ENCODE measurements around the gene VSIR.

The VSIR gene

GRCh38 chr10:71711052-71711623, 62.2 kb downstream of the VSIR start:
- no peak for DNase-seq

GRCh38 chr10:71710519-71710918, 62.8 kb downstream of the VSIR start:
- no peak for DNase-seq

DNA sequence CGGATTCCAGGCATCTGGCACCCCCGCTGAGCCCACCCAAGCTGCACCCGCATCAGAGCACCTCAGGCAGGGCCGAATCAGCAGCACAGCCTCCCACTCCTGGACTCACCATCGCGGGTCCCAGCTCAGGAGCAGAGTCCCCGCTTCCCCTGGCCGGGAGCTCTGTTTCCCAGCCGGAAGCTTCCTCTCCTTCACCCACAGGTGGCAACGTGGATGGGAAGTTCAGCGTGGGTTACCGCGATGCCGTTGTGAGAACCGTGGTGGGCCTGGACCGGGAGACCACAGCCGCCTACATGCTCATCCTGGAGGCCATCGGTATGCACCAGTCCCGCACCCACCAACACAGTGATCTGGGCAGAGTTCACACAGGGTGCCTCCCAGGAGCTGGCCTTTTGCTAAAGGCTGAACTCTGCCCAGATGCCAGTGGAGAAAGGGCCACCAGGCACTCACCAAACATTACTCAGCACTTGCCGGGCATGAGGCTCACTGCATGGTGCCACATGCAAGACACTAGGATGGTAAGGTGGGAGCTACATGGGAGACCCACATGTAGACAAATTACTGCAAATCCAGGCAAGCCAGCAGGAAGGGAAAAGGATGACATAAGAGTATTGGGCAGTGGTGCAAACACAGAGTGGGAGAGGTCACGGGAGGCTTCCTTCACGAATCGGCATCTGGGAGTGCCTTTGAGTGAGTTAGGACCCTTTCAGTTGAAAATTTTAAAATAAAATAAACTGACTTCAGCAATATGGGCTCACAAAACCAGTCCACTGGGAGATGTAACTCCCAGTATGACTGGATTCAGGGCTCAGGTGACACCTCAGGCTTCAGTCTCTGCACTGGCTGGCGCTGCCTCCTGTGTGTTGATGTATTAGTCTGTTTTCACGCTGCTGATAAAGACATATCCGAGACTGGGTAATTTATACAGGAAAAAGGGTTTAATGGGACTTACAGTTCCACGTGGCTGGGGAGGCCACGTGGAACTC, 64.1 kb downstream of the VSIR start:
- no peak for DNase-seq

DNA sequence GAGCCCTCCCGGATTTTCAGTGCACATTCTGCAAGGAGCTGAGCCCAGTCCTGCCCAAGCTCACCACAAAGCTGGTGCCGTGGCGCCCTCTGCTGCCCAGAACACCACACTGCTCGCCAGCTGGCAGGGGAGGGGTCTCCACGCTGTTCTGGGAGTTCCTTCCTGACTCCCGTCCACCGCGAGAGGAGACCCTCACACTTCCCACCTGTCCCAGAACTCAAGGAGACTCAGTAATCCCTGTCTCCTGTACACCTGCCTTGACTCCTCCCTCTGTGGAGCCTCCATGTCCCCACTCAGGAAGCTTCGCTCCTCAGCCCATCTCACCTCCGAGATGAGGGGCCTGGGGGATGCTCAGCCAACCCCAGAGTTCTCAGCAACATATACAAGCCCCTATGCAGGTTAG, 65.0 kb downstream of the VSIR start:
- DNase-seq, result peak; percentile 32

DNA sequence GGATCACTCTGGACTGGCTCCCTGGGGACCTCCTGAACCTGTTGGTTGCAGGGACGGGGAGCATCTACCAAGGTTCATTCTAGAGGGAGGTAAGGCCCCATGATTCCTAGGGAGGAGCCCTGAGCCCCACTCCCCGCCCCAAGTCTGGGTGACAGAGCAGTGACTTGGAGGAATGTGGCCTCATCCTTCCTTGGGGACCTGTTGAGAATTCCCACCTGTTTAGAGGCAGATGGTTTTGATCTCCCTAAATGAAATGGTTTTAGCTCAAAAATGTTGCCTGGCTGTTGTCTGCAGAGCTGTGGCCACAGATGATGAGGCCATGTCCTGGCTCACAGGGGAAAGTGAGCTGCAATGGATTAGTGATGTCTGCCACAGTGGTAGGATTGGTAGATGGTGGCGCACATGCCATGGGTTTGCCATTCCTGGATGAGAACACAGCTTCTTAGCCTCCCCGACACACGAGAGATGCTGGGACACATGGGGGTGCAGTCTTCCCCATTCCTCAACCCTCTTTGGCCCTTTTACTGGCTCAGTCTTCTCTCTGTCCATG, 66.0 kb downstream of the VSIR start:
- DNase-seq, result no peak

- DNase-seq, result no peak
Measured at GRCh38 chr10:71706216-71707121, 66.9 kb downstream of the VSIR start.

DNA sequence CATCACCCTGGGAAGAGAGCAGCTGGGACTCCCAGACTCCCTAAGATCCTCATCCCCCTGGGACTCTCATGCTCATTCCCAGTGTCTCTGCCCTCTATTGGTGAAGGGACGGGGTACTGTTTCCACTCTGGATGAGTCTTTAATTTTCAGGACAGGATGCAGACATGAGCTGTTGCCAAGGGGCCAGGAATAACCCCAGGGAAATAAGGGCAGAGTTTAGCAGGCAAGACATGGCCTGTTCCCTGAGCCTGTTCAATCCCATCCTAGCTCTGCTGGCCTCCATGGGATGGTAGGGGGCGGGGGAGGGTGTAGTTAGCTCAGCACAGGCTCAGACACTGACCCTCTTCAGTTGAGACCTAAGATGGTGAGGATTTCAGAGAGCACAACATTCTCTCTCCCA, 67.7 kb downstream of the VSIR start:
- DNase-seq, result no peak

- DNase-seq, result no peak
Measured at GRCh38 chr10:71704816-71705215, 68.5 kb downstream of the VSIR start.

DNA sequence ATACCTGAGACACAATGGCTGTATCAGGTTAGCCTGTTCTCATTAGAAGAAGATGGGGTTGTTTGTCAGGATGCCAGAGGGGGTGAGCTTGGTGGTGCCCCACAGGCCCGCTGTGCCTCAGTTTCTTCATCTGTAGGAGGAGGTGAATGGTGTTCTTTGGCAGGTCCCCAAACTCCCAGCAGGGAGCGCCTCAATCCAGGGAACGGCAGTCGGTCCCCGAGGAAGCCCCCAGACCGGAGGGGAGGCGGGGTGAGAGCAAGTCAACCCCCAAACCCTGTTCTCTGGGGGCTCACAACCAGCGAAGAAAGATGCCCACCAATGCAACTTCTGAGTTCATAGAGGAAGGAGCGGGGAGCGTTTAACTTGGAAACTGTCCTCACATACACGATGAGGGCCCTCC, 69.7 kb downstream of the VSIR start:
- no peak for DNase-seq

GRCh38 chr10:71701496-71702132, 71.7 kb downstream of the VSIR start:
- no peak for DNase-seq

DNA sequence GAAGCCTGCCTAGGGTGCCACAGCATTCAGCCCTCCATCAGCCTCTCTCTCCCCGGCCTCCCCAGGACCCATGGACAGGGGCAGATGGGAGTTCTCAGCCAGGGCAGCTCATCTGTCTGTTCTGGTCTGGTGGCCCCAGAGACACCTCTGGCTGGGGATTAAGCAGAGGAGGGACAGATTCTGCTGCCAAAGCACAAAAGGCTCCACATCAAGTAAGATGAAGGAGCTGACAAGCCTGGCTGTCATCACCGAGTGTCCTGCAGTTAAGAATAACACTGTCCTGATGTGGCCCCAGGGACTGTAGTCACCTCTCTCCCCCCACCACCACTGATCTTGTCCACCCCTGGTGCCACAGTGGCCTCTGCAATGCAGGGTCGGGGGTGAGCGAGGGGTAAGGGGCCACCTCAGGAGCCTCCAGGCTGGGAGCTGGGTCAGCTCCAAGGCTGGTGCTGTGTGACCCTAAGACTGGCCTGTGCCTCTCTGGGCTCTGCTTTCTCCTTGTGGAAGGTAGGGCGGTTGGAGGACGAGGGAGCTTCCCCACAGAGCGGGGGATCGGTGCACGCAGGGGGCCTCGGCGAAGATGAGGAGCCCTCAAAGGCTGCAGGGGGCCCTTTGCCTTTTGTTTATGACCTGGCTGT, 72.5 kb downstream of the VSIR start:
- DNase-seq, result no peak

GRCh38 chr10:71698737-71699136, 74.6 kb downstream of the VSIR start:
- no peak for DNase-seq

- DNase-seq, result no peak
Measured at GRCh38 chr10:71697938-71698709, 75.2 kb downstream of the VSIR start.

Measured in NCI-H2227 treated with DMSO at 0.1 percent for 48 hours (cell line).